ENCODE measurements around the gene MARCHF2.
A peak's percentile ranks its signal among the peaks of the same experiment; 100 is the strongest.

MARCHF2 gene

DNA sequence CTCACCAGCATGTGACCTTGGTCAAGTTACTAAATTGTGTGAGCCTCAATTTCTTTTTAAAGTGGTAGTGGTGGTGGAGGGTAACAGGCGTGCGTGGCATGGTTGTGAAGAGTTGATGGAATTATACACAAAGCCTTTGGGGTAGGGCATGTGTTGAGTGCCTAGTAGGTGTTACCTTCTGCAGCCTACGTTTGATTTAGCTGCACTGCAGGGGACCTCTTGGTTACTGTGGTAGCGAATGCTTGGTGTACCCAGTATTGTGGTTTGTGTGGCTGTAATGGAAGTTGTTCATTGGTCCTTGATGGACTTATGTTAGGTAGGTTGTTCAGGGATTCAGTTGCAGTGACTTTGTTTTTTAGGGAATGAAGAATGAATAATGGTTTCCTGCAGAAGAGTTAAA is 64.8 kb downstream of the MARCHF2 start:
- DNase-seq (ENCODE audit: low read depth in 2 of 2): no peak

DNA sequence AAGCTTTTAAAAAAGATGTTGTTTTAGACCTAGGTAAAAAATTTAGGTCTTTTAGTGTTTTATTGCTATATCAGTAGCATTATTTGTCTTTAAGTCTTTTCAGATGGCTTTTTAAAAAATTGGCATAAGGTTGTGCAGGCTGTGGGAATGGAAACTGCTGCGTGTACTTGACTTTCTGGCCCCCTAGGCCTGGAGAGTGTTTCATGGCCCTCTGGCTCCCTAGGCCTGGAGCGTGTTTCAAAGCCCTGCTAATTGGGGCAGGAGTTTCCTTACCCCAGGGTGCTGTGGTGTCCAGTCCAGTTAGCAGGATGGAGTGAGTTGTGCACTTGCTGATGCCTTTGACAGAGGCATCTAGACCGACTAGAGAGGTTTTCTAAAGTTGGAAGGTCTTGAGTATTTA is 65.5 kb downstream of the MARCHF2 start:
- no peak for DNase-seq (ENCODE audit: low read depth in 2 of 2)

DNA sequence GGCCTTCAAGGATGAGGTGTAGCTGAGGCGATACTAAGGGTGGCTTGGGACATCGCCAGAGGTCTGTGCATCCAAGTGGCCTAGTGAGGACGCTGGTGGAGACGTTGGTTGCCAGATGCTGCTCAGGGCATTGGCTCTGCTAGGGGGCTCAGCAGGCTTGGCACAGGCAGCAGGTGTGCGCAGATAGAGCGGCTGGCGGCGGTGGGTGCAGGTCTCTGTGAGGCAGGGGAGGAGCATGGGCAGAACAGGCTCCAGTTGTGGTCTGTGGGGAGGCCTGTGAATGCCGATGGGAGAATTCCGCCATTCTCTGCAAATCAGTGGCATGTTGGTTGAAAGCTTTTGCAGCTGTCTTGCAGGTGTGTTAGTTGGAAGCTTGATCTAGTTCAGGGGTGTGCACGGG is 68.1 kb downstream of the MARCHF2 start:
- no peak for DNase-seq (ENCODE audit: low read depth in 2 of 2)

DNA sequence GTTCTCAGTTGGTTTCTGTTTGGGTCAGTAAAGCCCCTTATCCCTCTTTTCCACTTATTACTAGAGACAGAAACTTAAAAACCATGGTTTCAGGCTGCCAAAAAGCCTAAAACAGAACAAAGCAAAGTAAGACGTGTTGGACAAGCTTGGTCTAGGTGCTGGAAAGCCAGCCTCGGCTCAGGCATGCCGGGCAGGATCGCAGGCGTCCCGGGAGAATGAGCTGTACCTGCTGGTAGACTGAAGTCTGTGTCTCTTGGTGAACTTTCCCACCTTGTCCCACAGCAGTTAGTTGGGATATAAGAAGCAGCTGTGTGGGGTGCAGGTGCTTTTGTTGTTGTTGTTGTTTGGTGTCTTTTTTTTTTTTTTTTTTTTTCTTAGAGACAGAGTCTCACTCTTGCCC is 68.5 kb downstream of the MARCHF2 start:
- DNase-seq (ENCODE audit: low read depth in 2 of 2): no peak

DNA sequence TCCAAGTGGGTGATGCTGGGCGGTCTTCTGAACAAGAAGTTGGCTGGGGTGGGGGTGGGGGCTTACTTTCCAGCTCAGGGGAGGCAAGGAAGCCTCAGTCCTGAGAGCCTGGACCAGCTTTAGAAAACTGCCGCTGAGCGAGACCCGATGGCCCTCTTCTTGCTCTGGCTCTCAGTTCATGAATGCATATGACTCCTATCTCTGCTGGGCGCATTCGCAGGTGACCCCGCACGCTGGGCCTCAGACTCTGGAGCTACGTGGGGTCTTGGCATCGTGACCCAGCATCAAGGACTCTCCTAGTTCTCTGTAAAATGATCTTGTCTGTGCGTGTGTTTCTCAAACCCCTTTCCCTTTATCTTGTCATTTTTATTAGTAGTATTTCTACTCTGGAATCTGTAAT is 69.6 kb downstream of the MARCHF2 start:
- no peak for DNase-seq (ENCODE audit: low read depth in 2 of 2)

DNA sequence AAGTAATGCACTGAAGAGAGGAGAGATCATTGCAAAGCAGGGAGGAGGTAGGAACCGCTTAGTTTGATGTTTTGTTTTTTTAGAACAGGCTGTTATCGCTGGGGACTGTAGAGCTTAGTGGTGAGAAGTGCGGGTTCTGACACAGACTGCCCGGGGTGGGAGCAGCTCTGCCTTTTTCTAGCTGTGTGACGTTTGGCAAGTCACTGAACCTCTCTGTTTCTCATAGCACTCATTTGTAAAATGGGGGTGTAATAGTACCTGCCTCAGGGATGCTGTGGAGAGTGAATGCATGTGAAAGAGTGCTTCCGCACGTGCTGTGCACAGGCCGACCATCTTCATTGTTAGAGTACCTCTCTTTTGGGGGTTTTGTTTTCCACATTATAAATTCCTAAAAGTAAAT is 70.1 kb downstream of the MARCHF2 start:
- DNase-seq (ENCODE audit: low read depth in 2 of 2): no peak

DNA sequence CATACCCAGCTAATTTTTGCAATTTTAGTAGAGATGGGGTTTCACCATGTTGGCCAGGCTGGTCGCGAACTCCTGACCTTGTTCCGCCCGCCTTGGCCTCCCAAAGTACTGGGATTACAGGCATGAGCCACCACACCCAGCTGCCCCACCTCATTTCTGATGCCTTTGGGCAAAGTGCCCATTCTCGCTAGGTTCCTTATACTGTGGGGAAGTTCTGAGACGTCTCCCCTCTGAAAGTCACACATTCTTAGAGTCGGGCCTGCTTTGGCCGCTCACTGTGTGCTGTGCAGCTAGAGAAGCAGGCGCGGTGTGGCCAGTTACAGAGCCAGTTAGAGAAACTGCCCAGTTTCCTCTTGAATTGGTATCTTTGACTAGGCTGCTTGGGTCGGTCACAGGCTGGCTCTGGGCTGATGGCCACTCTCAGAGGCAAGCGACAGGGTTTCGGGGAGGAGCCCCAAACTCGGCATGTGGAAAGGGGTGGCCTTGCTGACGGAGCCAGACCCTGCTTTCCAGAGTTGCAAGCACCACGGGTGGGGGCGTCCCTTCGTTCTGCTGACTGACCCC is 71.3 kb downstream of the MARCHF2 start:
- no peak for DNase-seq (ENCODE audit: low read depth in 2 of 2)

DNA sequence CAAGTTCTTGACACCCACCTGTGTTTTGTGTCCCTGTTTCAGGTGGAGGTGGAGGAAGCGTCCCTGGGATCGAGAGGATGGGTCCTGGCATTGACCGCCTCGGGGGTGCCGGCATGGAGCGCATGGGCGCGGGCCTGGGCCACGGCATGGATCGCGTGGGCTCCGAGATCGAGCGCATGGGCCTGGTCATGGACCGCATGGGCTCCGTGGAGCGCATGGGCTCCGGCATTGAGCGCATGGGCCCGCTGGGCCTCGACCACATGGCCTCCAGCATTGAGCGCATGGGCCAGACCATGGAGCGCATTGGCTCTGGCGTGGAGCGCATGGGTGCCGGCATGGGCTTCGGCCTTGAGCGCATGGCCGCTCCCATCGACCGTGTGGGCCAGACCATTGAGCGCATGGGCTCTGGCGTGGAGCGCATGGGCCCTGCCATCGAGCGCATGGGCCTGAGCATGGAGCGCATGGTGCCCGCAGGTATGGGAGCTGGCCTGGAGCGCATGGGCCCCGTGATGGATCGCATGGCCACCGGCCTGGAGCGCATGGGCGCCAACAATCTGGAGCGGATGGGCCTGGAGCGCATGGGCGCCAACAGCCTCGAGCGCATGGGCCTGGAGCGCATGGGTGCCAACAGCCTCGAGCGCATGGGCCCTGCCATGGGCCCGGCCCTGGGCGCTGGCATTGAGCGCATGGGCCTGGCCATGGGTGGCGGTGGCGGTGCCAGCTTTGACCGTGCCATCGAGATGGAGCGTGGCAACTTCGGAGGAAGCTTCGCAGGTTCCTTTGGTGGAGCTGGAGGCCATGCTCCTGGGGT is 72.7 kb downstream of the MARCHF2 start:
- no peak for DNase-seq (ENCODE audit: low read depth in 2 of 2)

DNA sequence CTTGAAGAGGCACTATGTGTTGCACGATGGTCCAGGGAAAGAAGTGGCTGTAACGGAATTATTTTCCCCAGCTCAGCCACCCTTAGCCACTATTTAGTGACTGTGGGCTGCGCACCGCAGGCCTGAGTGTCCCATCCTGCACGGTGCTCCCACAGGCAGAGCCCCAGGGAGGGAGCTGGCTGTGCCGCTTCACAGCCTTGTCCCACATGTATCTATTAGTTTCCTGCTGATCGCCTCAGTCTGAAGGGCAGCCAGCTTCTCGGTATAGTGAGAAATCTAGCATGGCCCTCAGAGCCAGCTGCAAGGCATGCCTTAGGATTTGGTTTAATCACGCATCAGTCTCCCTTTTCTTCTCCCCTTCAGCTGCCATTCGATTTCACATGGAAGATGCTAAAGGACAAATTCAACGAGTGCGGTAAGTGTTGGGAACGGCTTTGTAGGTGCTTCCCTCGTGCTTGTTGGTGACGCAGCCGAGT is 73.6 kb downstream of the MARCHF2 start:
- DNase-seq (ENCODE audit: low read depth in 2 of 2): no peak

DNA sequence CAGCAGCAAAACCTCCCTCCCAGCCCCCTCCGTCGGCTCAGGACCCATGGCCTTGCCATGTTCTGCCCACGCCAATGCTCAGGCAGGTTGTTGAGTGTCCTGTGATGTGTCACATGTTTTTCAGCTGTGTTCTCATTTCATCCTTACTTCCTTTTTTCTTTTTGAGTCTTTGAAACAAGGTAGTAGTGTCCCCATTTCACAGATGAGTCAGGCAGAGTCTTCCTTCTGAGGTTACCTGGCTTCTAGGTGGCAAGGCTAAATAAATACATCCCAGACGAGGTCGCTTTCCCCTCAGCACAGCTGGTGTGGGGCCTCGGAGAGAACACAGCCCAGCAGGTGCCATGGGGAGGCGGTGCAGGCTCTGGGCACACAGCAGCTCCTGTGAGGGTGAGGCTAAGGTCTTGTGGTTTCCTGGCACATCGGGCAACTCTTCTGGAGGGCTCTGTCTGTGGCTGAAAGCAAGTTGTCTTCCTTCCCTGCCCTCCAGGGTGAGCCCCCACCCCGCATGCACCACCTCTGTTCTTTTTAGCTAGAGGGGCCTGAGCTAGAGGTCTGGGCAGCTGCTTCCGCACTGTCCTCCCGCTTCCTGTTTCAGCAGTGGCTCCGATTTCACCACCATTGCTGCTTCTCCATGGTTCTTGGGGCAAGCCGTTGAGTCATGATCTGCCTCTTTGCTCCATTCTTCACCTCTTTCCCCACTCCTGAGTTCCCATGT is 74.2 kb downstream of the MARCHF2 start:
- DNase-seq (ENCODE audit: low read depth in 2 of 2): peak; percentile 35 to 53

DNA sequence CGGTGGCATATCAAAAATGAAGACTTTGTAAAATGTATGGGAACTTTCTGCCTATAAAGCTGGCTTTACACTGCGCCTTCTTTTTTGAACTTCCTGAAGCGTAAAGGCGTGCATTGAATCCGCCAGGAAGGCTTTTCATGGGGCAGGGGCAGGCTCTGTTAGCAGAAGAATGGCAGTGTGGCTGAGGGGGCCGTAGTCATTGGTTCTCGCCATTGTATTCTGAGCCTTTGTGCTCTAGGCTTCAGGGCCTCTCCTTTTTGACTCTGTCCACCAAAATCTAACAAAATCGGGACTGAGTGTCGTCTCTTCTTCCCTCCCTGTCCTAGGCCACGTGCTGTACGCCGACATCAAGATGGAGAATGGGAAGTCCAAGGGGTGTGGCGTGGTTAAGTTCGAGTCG is 75.3 kb downstream of the MARCHF2 start:
- DNase-seq (ENCODE audit: low read depth in 2 of 2): no peak

All from stimulated activated CD4-positive, alpha-beta T cell treated with anti-CD3 and anti-CD28 coated beads, Interleukin-4, amount 100 ng/mL, for 48 hours (primary cell).